HCT116 (cell line): ENCODE results near the gene PEX12. TPM values are rescaled to one million over a fixed set of nuclear protein-coding genes. Genes with fewer than 3 reads are reported as not detected.

Source experiments
- ATAC-seq: fragments of 200-7000 bp; cut with Tn5 transposase; 2 replicates; pipeline ENCODE4 v1.9.1; 2020; ENCODE audit warnings: mild to moderate bottlenecking, moderate library complexity
- BruUV-seq: library from RNA; stranded (reverse); fragments of 400-500 nt; replicated peaks from 2 replicates; lab custom pipeline; 2021; lab: Mats Ljungman, UMichigan
- CTCF ChIA-PET: fragments of 300-600 bp; sonication (Branson Sonifier 250); formaldehyde crosslinking; loops from one replicate; lab custom pipeline; 2021; ENCODE audit warnings: antibody characterized with exemption; lab: Charles Lee
- POLR2A ChIA-PET: fragments of 300-600, 350-600 bp; sonication (Branson Sonifier 250); formaldehyde crosslinking; loops from one replicate; lab custom pipeline; 2021; ENCODE audit warnings: antibody characterized with exemption; lab: Charles Lee
- RAD21 ChIA-PET, 2 experiments: fragments of 300-600 bp; sonication (Branson Sonifier 250); formaldehyde crosslinking; loops; one replicate each; lab custom pipeline; 2023; ENCODE audit warnings: low total read pairs in 2 of 2; ENCODE audit not compliant: uncharacterized antibody in 2 of 2, unreplicated experiment in 2 of 2, low non-redundant PET in 1 of 2; lab: Charles Lee
- DNase-seq: peaks from one replicate; pipeline ENCODE4 v3.0.0-alpha.2; 2010; ENCODE audit warnings: low read depth, low spot score
- H2AFZ ChIP-seq: fragments of 200-600 bp; shearing (Covaris generic), sonication (generic); 2 replicates; pipeline ENCODE4 v1.6.1; 2017; ENCODE audit warnings: low read depth, mixed run types, mixed read lengths, antibody characterized with exemption, low read length; ENCODE audit not compliant: poor library complexity, severe bottlenecking
- H3K27ac ChIP-seq: 2 replicates; pipeline ENCODE4 v1.5.1; 2012; ENCODE audit warnings: low read depth, low read length
- H3K27me3 ChIP-seq: fragments of 200-600 bp; sonication (generic); 2 replicates; pipeline ENCODE4 v1.6.1; 2016; ENCODE audit warnings: mixed run types, low read length, mixed read lengths; ENCODE audit not compliant: insufficient read depth
- H3K36me3 ChIP-seq, 2 experiments: fragments of 200-500 bp in 1 of 2; fragments of 200-600 bp in 1 of 2; sonication (Bioruptor generic) in 1 of 2; sonication (generic) in 1 of 2; 2 replicates each; pipeline versions ENCODE4 v1.5.1 to v1.6.1; 2014 to 2016; ENCODE audit warnings: low read length in 2 of 2, inconsistent platforms in 1 of 2, mixed read lengths in 1 of 2, mixed run types in 1 of 2; ENCODE audit not compliant: insufficient read depth in 2 of 2, control insufficient read depth in 1 of 2
- H3K4me1 ChIP-seq, 2 experiments: fragments of 200-600 bp in 1 of 2; sonication (generic) in 1 of 2; 2 replicates each; pipeline versions ENCODE4 v1.5.1 to v1.6.1; 2012 to 2017; ENCODE audit warnings: low read length in 2 of 2, inconsistent platforms in 1 of 2, mild to moderate bottlenecking in 1 of 2, mixed read lengths in 1 of 2, mixed run types in 1 of 2, moderate library complexity in 1 of 2; ENCODE audit not compliant: insufficient read depth in 2 of 2, control insufficient read depth in 1 of 2
- H3K4me2 ChIP-seq: fragments of 200-600 bp; sonication (generic); 2 replicates; pipeline ENCODE4 v1.6.1; 2017; ENCODE audit warnings: mixed run types, low read length, mixed read lengths
- H3K4me3 ChIP-seq, 2 experiments: fragments of 200-600 bp in 1 of 2; sonication (generic) in 1 of 2; replicated peaks in 1 of 2; 2 replicates each; pipeline ENCODE4 v1.5.1; 2011 to 2016; ENCODE audit warnings: low read length in 2 of 2, control low read depth in 1 of 2, low read depth in 1 of 2, mild to moderate bottlenecking in 1 of 2, mixed read lengths in 1 of 2, mixed run types in 1 of 2
- H3K79me2 ChIP-seq: fragments of 200-600 bp; sonication (generic); 2 replicates; pipeline ENCODE4 v1.6.1; 2017; ENCODE audit warnings: mild to moderate bottlenecking, mixed run types, low read length, moderate library complexity, mixed read lengths; ENCODE audit not compliant: insufficient read depth
- H3K9ac ChIP-seq: fragments of 200-600 bp; sonication (generic); 2 replicates; pipeline ENCODE4 v1.6.1; 2016; ENCODE audit warnings: low read length, mixed read lengths
- H3K9me2 ChIP-seq: fragments of 200-600 bp; sonication (generic), shearing (Covaris generic); 2 replicates; pipeline ENCODE4 v1.6.1; 2017; ENCODE audit warnings: mixed run types, mild to moderate bottlenecking, moderate library complexity; ENCODE audit not compliant: insufficient read depth
- H3K9me3 ChIP-seq, 2 experiments: fragments of 200-500 bp in 1 of 2; fragments of 200-600 bp in 1 of 2; sonication (Bioruptor generic) in 1 of 2; sonication (generic) in 1 of 2; 2 replicates each; pipeline ENCODE4 v1.6.1; 2014 to 2017; ENCODE audit warnings: low read length in 2 of 2, mixed read lengths in 2 of 2, inconsistent platforms in 1 of 2, low read depth in 1 of 2, mild to moderate bottlenecking in 1 of 2, mixed run types in 1 of 2, moderate library complexity in 1 of 2; ENCODE audit not compliant: control insufficient read depth in 1 of 2, insufficient read depth in 1 of 2
- H4K20me1 ChIP-seq: fragments of 200-600 bp; sonication (generic), shearing (Covaris generic); 2 replicates; pipeline ENCODE4 v1.6.1; 2017; ENCODE audit warnings: mixed run types, mild to moderate bottlenecking, moderate library complexity; ENCODE audit not compliant: insufficient read depth
- ATF3 ChIP-seq: IDR thresholded peaks from 2 replicates; pipeline ENCODE4 v1.6.1; 2012
- CBX3 ChIP-seq: IDR thresholded peaks from 2 replicates; pipeline ENCODE4 v1.6.1; 2012; ENCODE audit warnings: low read depth
- CEBPB ChIP-seq: IDR thresholded peaks from 2 replicates; pipeline ENCODE4 v1.6.1; 2012; ENCODE audit warnings: low read depth
- CTCF ChIP-seq, 3 experiments: fragments of 200-600 bp in 1 of 3; sonication (generic) in 1 of 3; IDR thresholded peaks in 2 of 3; conservative IDR thresholded peaks in 1 of 3; 2 replicates each; pipeline ENCODE4 v1.5.1; 2012 to 2017; ENCODE audit warnings: low read depth in 2 of 3, low read length in 2 of 3, antibody characterized with exemption in 1 of 3, borderline replicate concordance in 1 of 3, control low read depth in 1 of 3, mild to moderate bottlenecking in 1 of 3, mixed read lengths in 1 of 3, mixed run types in 1 of 3, moderate library complexity in 1 of 3; ENCODE audit not compliant: insufficient read depth in 1 of 3
- EGR1 ChIP-seq: IDR thresholded peaks from 2 replicates; pipeline ENCODE4 v1.6.1; 2012; ENCODE audit warnings: low read depth
- ELF1 ChIP-seq: IDR thresholded peaks from 2 replicates; pipeline ENCODE4 v1.6.1; 2012; ENCODE audit warnings: low read depth, borderline replicate concordance
- EZH2phosphoT487 ChIP-seq: fragments of 200-600 bp; IDR thresholded peaks from 2 replicates; pipeline ENCODE4 v1.6.1; 2018; ENCODE audit warnings: antibody characterized with exemption, borderline replicate concordance
- FOSL1 ChIP-seq: IDR thresholded peaks from 2 replicates; pipeline ENCODE4 v1.6.1; 2012; ENCODE audit warnings: low read depth
- POLR2AphosphoS5 ChIP-seq: IDR thresholded peaks from 2 replicates; pipeline ENCODE4 v1.6.1; 2011; ENCODE audit warnings: mild to moderate bottlenecking, low read depth, low read length, moderate library complexity
- RAD21 ChIP-seq: IDR thresholded peaks from 2 replicates; pipeline ENCODE4 v1.6.1; 2012; ENCODE audit warnings: low read depth, mild to moderate bottlenecking
- REST ChIP-seq: IDR thresholded peaks from 2 replicates; pipeline ENCODE4 v1.6.1; 2012; ENCODE audit warnings: low read depth
- YY1 ChIP-seq: IDR thresholded peaks from 2 replicates; pipeline ENCODE4 v1.6.1; 2011; ENCODE audit warnings: low read length, low read depth, moderate library complexity, mild to moderate bottlenecking; ENCODE audit not compliant: insufficient replicate concordance; ENCODE audit errors: extremely low read depth
- ZBTB33 ChIP-seq: IDR thresholded peaks from 2 replicates; pipeline ENCODE4 v1.6.1; 2011; ENCODE audit warnings: mild to moderate bottlenecking, low read length, moderate library complexity; ENCODE audit not compliant: insufficient replicate concordance; ENCODE audit errors: extremely low read depth
- ZFX ChIP-seq: fragments of 450-650 bp; IDR thresholded peaks from 2 replicates; pipeline ENCODE4 v1.6.1; 2017
- intact Hi-C: fragments of 100-400 bp; cut with micrococcal nuclease; formaldehyde crosslinking; loops from 2 replicates; pipeline ENCODE4 v1.10.0; 2022
- total RNA-seq: library from RNA; stranded (reverse); gene quantifications from one replicate; pipeline ENCODE4 v1.2.1, GENCODE V29; 2021; ENCODE audit not compliant: unreplicated experiment

The PEX12 gene
- total RNA-seq, 1 experiment from 2014 or later, result 5.0 TPM

GRCh38 chr17:35548208-35548810, 30.1 kb downstream of the PEX12 start (continued):
- TF ChIP-seq ZBTB33 (no peak), RAD21 (no peak), YY1 (no peak), REST (no peak)

GRCh38 chr17:35546487-35546886, 31.9 kb downstream of the PEX12 start:
- Histone ChIP-seq H3K36me3 (no peaks in the 10 kb centered on the region), H4K20me1 (no peaks in the 10 kb centered on the region), H3K9me2 (no peaks in the 10 kb centered on the region), H3K4me1 (no peaks in the 10 kb centered on the region), H2AFZ (no peak overlapping the region), H3K4me2 (no peak overlapping the region), H3K27ac (no peak overlapping the region), H3K79me2 (no peaks in the 10 kb centered on the region), H3K27me3 (peaks cover 37% of the 10 kb centered on the region; the same call in 1 of the 2 replicates), H3K9me3 (no peaks in the 10 kb centered on the region), H3K9ac (no peak overlapping the region), H3K4me3 (no peak overlapping the region)
- RAD21 ChIA-PET, result no interaction called here
- ATAC-seq, result no peak
- DNase-seq, result no peak
- CTCF ChIA-PET, result no interaction called here
- intact Hi-C loops, result no loop called here
- no TSS peak for BruUV-seq
- POLR2A ChIA-PET, result no interaction called here
- TF ChIP-seq ELF1 (no peak), CTCF (IDR thresholded peaks at IDR 0.05 in 2 of 3, conservative IDR thresholded peaks at IDR 0.05 in 1 of 3; ENCODE audit: borderline replicate concordance in 1 of 3, insufficient read depth in 1 of 3, low read depth in 2 of 3, low read length in 2 of 3) (no peak), POLR2AphosphoS5 (no peak), RAD21 (no peak), CBX3 (no peak), EZH2phosphoT487 (no peak), CEBPB (no peak), FOSL1 (no peak), YY1 (no peak), ZFX (no peak), ATF3 (no peak), EGR1 (no peak), ZBTB33 (no peak)
